Activated CD8-positive, alpha-beta T cell treated with anti-CD3 and anti-CD28 coated beads for 36 hours (primary cell): ENCODE measurements around the gene ASPA. TPM values are rescaled to one million over a fixed set of nuclear protein-coding genes. Genes with fewer than 3 reads are reported as not detected.
A peak's percentile ranks its signal among the peaks of the same experiment; 100 is the strongest.
"Not testable (repeated sequence)": the region's sequence is repeated elsewhere in the genome, so short reads cannot be mapped to it uniquely, and the experiment has no call there.

Experiments
- ATAC-seq: fragments of 200-7000 bp; cut with Tn5 transposase; one replicate; pipeline ENCODE4 v1.10.0; 2021; ENCODE audit warnings: mild to moderate bottlenecking, moderate library complexity
- CTCF ChIA-PET: fragments of 350-600 bp; sonication (Branson Sonifier 250); formaldehyde crosslinking; loops from one replicate; lab custom pipeline; 2021; ENCODE audit warnings: antibody characterized with exemption; lab: Charles Lee
- POLR2A ChIA-PET: fragments of 350-600 bp; sonication (Branson Sonifier 250); formaldehyde crosslinking; loops from one replicate; lab custom pipeline; 2021; ENCODE audit warnings: antibody characterized with exemption; lab: Charles Lee
- DNase-seq: peaks from one replicate; pipeline ENCODE4 v3.0.0-alpha.2; 2020
- H3K27ac Mint-ChIP-seq: one replicate; pipeline ENCODE4 v1.8.0; 2021; ENCODE audit warnings: mild to moderate bottlenecking, mixed read lengths
- H3K27me3 Mint-ChIP-seq: one replicate; pipeline ENCODE4 v1.8.0; 2021; ENCODE audit warnings: mixed read lengths
- H3K36me3 Mint-ChIP-seq: one replicate; pipeline ENCODE4 v1.8.0; 2021; ENCODE audit warnings: low read depth, mixed read lengths
- H3K4me1 Mint-ChIP-seq: one replicate; pipeline ENCODE4 v1.8.0; 2021; ENCODE audit warnings: low read depth, mixed read lengths
- H3K4me3 Mint-ChIP-seq: one replicate; pipeline ENCODE4 v1.8.0; 2021; ENCODE audit warnings: mild to moderate bottlenecking, moderate library complexity, mixed read lengths
- H3K9me3 Mint-ChIP-seq: one replicate; pipeline ENCODE4 v1.8.0; 2021; ENCODE audit warnings: mixed read lengths
- intact Hi-C: fragments of 100-400 bp; cut with micrococcal nuclease; formaldehyde crosslinking; loops from one replicate; pipeline ENCODE4 v1.10.0; 2022
- total RNA-seq, 2 experiments: library from RNA; stranded (reverse); gene quantifications; one replicate each; pipeline ENCODE4 v1.2.3, GENCODE V29; 2021
- TF ChIP-seq, protein P1 (sequence below): fragments of 200-600 bp; IDR thresholded peaks from one replicate; pipeline ENCODE4 v1.8.0; 2022; ENCODE audit warnings: antibody characterized with exemption, mild to moderate bottlenecking

ASPA gene
- total RNA-seq, 2 experiments from 2014 or later: not detected

DNA sequence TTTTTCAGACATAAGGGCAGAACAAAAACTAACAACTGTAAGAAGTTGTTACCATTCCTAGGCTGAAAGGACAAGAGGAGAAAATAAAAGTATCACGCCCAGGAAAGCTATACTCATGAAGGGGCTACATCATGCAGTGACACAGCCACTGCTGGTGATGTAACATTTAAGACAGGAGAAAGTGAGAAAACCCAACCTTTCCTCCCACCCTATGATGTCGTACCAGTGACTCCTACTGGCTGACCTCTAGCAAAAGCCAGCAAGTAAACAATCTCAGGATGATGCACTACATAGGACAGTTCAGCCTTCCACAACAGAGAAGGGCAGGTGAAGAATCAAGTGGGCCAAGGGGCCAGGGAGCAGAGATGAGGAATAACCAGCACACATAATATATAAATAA is 28.2 kb upstream of the ASPA start:
- H3K27ac Mint-ChIP-seq: no peak overlapping the region
- H3K4me3 Mint-ChIP-seq: no peak overlapping the region
- ATAC-seq (peak; percentile 45), DNase-seq (peak; percentile 8)
- H3K9me3 Mint-ChIP-seq: no peaks in the 10 kb centered on the region
- ChIA-PET CTCF (no interaction called here), POLR2A (no interaction called here)
- no peaks in the 10 kb centered on the region for H3K4me1 Mint-ChIP-seq
- peaks cover 9% of the 10 kb centered on the region for H3K27me3 Mint-ChIP-seq
- TF ChIP-seq, protein P1, sequence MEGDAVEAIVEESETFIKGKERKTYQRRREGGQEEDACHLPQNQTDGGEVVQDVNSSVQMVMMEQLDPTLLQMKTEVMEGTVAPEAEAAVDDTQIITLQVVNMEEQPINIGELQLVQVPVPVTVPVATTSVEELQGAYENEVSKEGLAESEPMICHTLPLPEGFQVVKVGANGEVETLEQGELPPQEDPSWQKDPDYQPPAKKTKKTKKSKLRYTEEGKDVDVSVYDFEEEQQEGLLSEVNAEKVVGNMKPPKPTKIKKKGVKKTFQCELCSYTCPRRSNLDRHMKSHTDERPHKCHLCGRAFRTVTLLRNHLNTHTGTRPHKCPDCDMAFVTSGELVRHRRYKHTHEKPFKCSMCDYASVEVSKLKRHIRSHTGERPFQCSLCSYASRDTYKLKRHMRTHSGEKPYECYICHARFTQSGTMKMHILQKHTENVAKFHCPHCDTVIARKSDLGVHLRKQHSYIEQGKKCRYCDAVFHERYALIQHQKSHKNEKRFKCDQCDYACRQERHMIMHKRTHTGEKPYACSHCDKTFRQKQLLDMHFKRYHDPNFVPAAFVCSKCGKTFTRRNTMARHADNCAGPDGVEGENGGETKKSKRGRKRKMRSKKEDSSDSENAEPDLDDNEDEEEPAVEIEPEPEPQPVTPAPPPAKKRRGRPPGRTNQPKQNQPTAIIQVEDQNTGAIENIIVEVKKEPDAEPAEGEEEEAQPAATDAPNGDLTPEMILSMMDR: no peak
- intact Hi-C loops: no loop called here
- H3K36me3 Mint-ChIP-seq: no peaks in the 10 kb centered on the region

DNA sequence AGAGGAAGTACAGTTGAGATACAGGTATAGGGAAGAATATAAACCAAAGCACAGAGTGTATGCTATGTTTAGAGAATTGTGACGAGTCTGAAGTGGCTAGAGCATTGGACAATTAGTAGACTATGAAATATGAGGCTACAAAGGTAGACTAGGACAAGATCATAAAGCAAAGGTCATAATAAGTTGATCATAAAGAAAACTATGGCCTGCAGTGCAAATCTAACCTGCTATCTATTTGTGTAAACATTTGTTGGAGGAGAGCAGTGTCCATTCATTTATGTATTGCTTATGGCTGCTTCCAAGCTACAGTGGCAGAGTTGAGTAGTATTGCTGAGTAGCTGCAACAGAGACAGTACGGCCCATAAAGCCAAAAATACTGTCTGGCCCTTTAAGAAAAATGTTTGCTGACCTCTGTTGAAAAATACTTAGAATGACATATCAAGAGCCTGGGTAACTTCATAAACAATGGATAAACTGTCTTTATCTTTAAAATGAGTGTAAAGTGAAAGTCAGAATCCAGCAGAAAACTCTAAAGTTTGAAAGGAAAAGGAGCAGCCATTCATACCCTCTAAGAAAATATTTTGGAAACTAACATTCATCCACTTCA is 27.6 kb upstream of the ASPA start:
- Mint-ChIP-seq H3K9me3 (no peaks in the 10 kb centered on the region), H3K27ac (no peak overlapping the region), H3K4me3 (no peak overlapping the region), H3K27me3 (peaks cover 7% of the 10 kb centered on the region), H3K36me3 (no peaks in the 10 kb centered on the region), H3K4me1 (no peaks in the 10 kb centered on the region)
- POLR2A ChIA-PET: no interaction called here
- CTCF ChIA-PET: no interaction called here
- TF ChIP-seq, protein P1: no peak
- intact Hi-C loops: no loop called here
- DNase-seq (no peak), ATAC-seq (no peak)

DNA sequence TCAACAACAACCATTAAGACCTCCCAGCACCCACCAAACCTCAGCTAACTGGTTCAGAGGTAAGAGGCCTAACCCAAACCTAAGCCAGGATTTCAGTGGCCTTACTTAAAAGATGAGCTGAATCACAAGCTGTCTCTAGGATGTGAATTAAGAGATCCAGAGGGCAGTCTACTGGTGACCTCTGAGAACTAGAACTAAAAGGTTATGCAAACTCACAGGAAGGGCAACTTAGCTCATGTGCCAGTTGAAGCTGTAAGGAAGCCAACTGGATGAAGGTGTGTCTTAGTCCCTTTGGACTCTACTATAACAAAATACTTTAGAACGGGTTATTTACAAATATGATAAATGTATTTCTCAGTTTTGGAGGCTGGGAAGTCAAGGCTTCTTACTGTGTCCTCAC is 9.4 kb upstream of the ASPA start:
- not testable (repeated sequence) for H3K27me3 Mint-ChIP-seq, ATAC-seq, H3K27ac Mint-ChIP-seq

DNA sequence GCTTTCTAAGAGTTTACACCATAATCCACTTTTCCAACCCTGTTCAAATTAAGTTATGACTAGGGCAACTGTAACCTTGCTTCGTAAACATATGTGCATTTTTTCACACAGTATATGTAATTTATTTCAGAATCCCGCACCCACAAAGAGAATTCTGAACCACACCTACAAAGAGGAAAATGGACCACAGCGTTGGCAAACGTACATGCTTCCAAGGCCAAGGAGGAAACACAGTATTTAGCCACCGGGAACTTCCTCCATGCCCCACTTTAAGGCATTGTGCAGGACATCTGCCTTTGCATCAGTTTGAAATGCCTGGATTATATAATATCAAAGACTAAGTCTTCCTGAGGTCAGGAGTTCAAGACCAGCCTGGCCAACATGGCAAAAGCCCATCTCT is 6.3 kb upstream of the ASPA start:
- Mint-ChIP-seq H3K36me3 (no peaks in the 10 kb centered on the region), H3K4me3 (no peak overlapping the region), H3K27me3 (peaks cover 3% of the 10 kb centered on the region), H3K9me3 (no peaks in the 10 kb centered on the region), H3K27ac (no peak overlapping the region), H3K4me1 (no peaks in the 10 kb centered on the region)
- ATAC-seq (no peak), DNase-seq (no peak)
- ChIA-PET POLR2A (no interaction called here), CTCF (no interaction called here)
- intact Hi-C loops: no loop called here
- TF ChIP-seq, protein P1: no peak

More for the DNA sequence above, 9.4 kb upstream of the ASPA start:
- H3K4me3 Mint-ChIP-seq, DNase-seq, POLR2A ChIA-PET, H3K9me3 Mint-ChIP-seq, intact Hi-C loops, H3K4me1 Mint-ChIP-seq, H3K36me3 Mint-ChIP-seq: not testable (repeated sequence)
- CTCF ChIA-PET: interaction anchor here (0.9 kb wide), 1 partner anchor 20 kb away, joined by 3 read pairs; no protein-coding TSS in a partner anchor

DNA sequence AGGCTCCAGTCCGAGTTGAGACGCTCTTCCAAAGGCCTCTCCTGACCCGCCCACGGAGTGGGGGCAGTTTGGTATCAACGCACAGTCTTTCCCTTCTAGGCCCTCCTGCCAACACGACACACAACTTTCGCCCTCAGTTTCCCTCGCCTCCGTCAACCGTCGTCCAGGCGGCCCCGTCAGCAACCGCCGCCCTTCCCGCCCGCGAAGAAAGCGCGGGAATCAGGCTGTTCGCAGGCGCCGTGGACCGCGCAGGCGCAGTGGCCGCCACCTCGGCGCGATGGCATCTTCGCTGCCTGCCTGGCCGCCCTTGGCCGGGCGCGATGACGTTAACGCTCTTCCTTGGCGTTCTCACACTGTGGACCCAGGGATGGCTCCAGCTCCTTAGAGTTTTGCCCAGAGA is 4.2 kb upstream of the ASPA start, which contains the start of gene SPATA22:
SPATA22 (minus strand) TSS at position 221 of the 400 bp plus-strand sequence. CDS start 2,494 bp downstream, outside the sequence.
- Mint-ChIP-seq H3K27me3 (peaks cover 3% of the 10 kb centered on the region), H3K9me3 (no peaks in the 10 kb centered on the region), H3K36me3 (no peaks in the 10 kb centered on the region), H3K4me1 (peaks cover 3% of the 10 kb centered on the region), H3K4me3 (no peak within 1 kb of the TSS), H3K27ac (no peak within 1 kb of the TSS)
- ATAC-seq: no peak
- TF ChIP-seq, protein P1: no peak
- ChIA-PET CTCF (no interaction called here), POLR2A (no interaction called here)
- intact Hi-C loops: no loop called here
- no peak for DNase-seq
